SK-N-MC (cell line): Measurements from ENCODE around the gene STK32B.

Experiments used
- EZH2 ChIP-seq: fragments of 200-600 bp; sonication (generic); IDR thresholded peaks from one replicate; pipeline ENCODE4 v1.6.1; 2017; ENCODE audit warnings: antibody characterized with exemption
- POLR2AphosphoS5 ChIP-seq: IDR thresholded peaks from 2 replicates; pipeline ENCODE4 v1.6.1; 2012; ENCODE audit warnings: mild to moderate bottlenecking, low read depth, low read length, borderline replicate concordance

DNA sequence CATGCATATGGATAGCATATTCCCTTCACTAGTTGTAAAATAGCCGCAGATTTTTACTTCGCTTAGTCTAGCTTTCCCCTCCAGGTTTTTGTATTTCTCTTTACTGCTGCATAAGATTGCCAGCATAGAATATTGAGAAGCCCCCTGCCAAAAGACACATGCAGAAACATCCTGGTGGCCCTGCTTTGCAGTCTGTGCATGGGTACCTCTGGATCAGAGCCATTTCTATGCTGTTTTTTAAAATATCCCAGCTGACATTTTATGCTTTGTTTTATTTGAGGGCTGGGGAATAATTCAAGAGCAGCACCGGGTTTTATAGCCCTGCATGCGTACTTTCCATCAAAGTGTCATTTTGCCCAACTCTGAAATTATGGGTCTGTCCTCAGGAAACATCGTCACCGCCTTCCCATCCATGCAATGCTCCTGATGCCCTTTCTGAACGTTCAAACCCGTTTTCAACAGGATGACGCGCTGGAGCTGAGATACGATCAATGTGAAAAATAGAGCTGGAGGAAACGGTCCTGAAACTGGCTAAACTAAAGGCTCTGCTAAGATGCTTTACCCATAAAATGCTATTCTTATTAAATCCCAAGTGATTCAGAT, 342.7 kb downstream of the STK32B start:
- TF ChIP-seq EZH2 = no peak
- TF ChIP-seq POLR2AphosphoS5 = no peak
